GM12801 (cell line): ENCODE results near the gene KCNK10.

Experiments used
- CTCF ChIP-seq: IDR thresholded peaks from one replicate; pipeline ENCODE4 v1.5.1; 2011; ENCODE audit warnings: control low read depth; ENCODE audit not compliant: insufficient read length; ENCODE audit errors: extremely low read depth

Gene KCNK10

GRCh38 chr14:88241810-88242209 lies 81.3 kb downstream of the KCNK10 start:
- no peak for TF ChIP-seq CTCF

GRCh38 chr14:88234442-88234841 lies 88.6 kb downstream of the KCNK10 start:
- TF ChIP-seq CTCF = no peak

- TF ChIP-seq CTCF = no peak
Observed at GRCh38 chr14:88233915-88234314, 89.2 kb downstream of the KCNK10 start.

GRCh38 chr14:88232771-88233170 lies 90.3 kb downstream of the KCNK10 start:
- no peak for TF ChIP-seq CTCF

GRCh38 chr14:88231603-88232002 lies 91.5 kb downstream of the KCNK10 start:
- TF ChIP-seq CTCF = no peak

GRCh38 chr14:88229428-88229827 lies 93.6 kb downstream of the KCNK10 start:
- TF ChIP-seq CTCF = no peak

- no peak for TF ChIP-seq CTCF
Observed at GRCh38 chr14:88228522-88229236, 94.4 kb downstream of the KCNK10 start.
